Esophagus muscularis mucosa (tissue), 4 donors: ENCODE results near the gene GC. TPM values are rescaled to one million over a fixed set of nuclear protein-coding genes. Genes with fewer than 3 reads are reported as not detected.
"Not testable (repeated sequence)": the region's sequence is repeated elsewhere in the genome, so short reads cannot be mapped to it uniquely, and the experiment has no call there.

Source experiments
- DNase-seq: peaks from one replicate; pipeline ENCODE4 v3.0.0-alpha.2; 2017; ENCODE audit errors: extremely low spot score
- H3K27ac ChIP-seq, 4 donors: fragments of 200-600 bp; sonication (generic); replicated peaks in 1 of 4; 1 replicate in 3 of 4; 2 replicates in 1 of 4; pipeline ENCODE4 v1.5.1; 2016 to 2019; ENCODE audit warnings: mild to moderate bottlenecking in 1 of 4
- H3K27me3 ChIP-seq, 4 donors: fragments of 200-600 bp; sonication (generic); one replicate each; pipeline versions ENCODE4 v1.5.1 to v1.6.0; 2016 to 2019
- H3K36me3 ChIP-seq, 4 donors: fragments of 200-600 bp; sonication (generic); one replicate each; pipeline ENCODE4 v1.5.1; 2016 to 2019
- H3K4me1 ChIP-seq, 4 donors: fragments of 200-600 bp; sonication (generic); one replicate each; pipeline ENCODE4 v1.5.1; 2016 to 2019
- H3K4me3 ChIP-seq, 4 donors: fragments of 200-600 bp; sonication (generic); 1 replicate in 2 of 4; 2 replicates in 2 of 4; pipeline ENCODE4 v1.5.1; 2016 to 2019; ENCODE audit warnings: mild to moderate bottlenecking in 4 of 4, moderate library complexity in 1 of 4
- H3K9me3 ChIP-seq, 4 donors: fragments of 200-600 bp; sonication (generic); 1 replicate in 3 of 4; 2 replicates in 1 of 4; pipeline ENCODE4 v1.5.1; 2016 to 2019
- EP300 ChIP-seq: sonication (generic); formaldehyde crosslinking; IDR thresholded peaks from one replicate; pipeline ENCODE4 v1.6.1; 2017; ENCODE audit warnings: antibody characterized with exemption
- POLR2A ChIP-seq: fragments of 450-650 bp; IDR thresholded peaks from one replicate; pipeline ENCODE4 v1.6.1; 2017; ENCODE audit warnings: antibody characterized with exemption, moderate library complexity, mild to moderate bottlenecking, low read depth
- POLR2AphosphoS5 ChIP-seq, 2 donors: sonication (generic); formaldehyde crosslinking; IDR thresholded peaks; one replicate each; pipeline ENCODE4 v1.6.1; 2017; ENCODE audit warnings: antibody characterized with exemption in 2 of 2
- WGBS: methylation state at CpG from one replicate; pipeline ENCODE4 v1.1.5; 2018; 5-methylcytosine and 5-hydroxymethylcytosine counted together
- intact Hi-C: fragments of 100-400 bp; cut with DNase I; formaldehyde crosslinking; loops from one replicate; pipeline ENCODE4 v1.15.1; 2023
- total RNA-seq, 4 donors: library from RNA; depleted of rRNA; stranded (reverse); fragments of >200 nt; gene quantifications; one replicate each; pipeline versions ENCODE4 v1.1.0 to v1.2.1, GENCODE V29; 2016
- TF ChIP-seq, protein P1 (sequence below), 3 experiments: fragments of 200-600 bp in 2 of 3; fragments of 450-650 bp in 1 of 3; sonication (generic) in 2 of 3; IDR thresholded peaks; one replicate each; pipeline ENCODE4 v1.5.1; 2017 to 2019; ENCODE audit warnings: antibody characterized with exemption in 3 of 3, mild to moderate bottlenecking in 2 of 3, moderate library complexity in 1 of 3

Gene GC
- total RNA-seq, 4 donors from 2014 or later: 0.39 TPM; not detected in 3

DNA sequence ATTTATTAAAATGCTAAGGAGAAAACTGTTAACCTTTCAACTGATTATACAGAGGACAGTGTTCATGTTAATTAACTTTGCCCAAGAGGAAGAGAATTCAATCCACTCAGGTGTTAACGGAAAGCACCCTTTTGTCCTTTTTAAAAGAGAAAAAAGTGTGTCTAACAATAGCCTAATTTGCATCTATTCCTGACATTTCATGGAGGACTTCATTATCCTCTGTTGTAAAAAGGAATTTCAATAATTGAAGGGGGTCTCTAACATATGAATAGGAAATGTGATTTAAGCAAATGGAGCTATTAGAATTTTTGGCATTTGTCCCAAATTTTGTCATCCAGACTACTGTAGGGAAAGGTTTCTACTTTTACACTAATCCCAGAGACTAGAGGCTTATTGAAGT lies 44.6 kb upstream of the GC start:
- H3K4me1 ChIP-seq: no peaks in the 10 kb centered on the region
- TF ChIP-seq POLR2AphosphoS5 (IDR thresholded peaks at IDR 0.05): no peak
- TF ChIP-seq POLR2A: no peak
- TF ChIP-seq, protein P1, sequence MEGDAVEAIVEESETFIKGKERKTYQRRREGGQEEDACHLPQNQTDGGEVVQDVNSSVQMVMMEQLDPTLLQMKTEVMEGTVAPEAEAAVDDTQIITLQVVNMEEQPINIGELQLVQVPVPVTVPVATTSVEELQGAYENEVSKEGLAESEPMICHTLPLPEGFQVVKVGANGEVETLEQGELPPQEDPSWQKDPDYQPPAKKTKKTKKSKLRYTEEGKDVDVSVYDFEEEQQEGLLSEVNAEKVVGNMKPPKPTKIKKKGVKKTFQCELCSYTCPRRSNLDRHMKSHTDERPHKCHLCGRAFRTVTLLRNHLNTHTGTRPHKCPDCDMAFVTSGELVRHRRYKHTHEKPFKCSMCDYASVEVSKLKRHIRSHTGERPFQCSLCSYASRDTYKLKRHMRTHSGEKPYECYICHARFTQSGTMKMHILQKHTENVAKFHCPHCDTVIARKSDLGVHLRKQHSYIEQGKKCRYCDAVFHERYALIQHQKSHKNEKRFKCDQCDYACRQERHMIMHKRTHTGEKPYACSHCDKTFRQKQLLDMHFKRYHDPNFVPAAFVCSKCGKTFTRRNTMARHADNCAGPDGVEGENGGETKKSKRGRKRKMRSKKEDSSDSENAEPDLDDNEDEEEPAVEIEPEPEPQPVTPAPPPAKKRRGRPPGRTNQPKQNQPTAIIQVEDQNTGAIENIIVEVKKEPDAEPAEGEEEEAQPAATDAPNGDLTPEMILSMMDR (IDR thresholded peaks at IDR 0.05): no peak
- no peak for TF ChIP-seq EP300
- intact Hi-C loops: no loop called here
- no peaks in the 10 kb centered on the region for H3K9me3 ChIP-seq
- H3K4me3 ChIP-seq: no peak overlapping the region
- no peak for DNase-seq
- H3K27ac ChIP-seq: no peak overlapping the region
- H3K36me3 ChIP-seq: no peaks in the 10 kb centered on the region
- H3K27me3 ChIP-seq: no peaks in the 10 kb centered on the region
- WGBS: 83% methylated on average over 1 of the region's 1 CpG

DNA sequence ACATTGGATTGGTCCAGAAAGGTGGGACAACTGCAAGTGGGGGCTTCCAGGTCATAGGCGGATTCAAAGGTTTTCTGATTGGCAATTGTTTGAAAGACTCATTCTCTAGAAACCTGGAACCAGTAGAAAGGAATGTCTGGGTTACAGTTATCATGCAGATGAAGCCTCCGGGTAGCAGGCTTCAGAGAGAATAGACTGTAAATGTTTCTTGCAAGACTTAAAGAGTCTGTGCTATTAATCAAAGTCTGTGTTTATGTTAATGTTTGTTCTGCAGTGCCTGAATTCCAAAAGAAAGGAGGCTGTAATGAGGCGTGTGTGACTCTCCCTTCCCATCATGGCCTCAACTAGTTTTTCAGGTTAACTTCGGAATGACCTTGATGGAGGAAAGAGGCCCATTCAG lies 43.9 kb upstream of the GC start:
- Histone ChIP-seq H3K27ac (no peak overlapping the region), H3K27me3 (no peaks in the 10 kb centered on the region), H3K4me1 (no peaks in the 10 kb centered on the region), H3K4me3 (no peak overlapping the region), H3K36me3 (no peaks in the 10 kb centered on the region), H3K9me3 (no peaks in the 10 kb centered on the region)
- 41% methylated on average over 4 of the region's 4 CpGs for WGBS
- no peak for DNase-seq
- intact Hi-C loops: no loop called here
- TF ChIP-seq EP300: no peak
- TF ChIP-seq, protein P1 (IDR thresholded peaks at IDR 0.05): no peak
- TF ChIP-seq POLR2AphosphoS5 (IDR thresholded peaks at IDR 0.05): no peak
- TF ChIP-seq POLR2A: no peak

DNA sequence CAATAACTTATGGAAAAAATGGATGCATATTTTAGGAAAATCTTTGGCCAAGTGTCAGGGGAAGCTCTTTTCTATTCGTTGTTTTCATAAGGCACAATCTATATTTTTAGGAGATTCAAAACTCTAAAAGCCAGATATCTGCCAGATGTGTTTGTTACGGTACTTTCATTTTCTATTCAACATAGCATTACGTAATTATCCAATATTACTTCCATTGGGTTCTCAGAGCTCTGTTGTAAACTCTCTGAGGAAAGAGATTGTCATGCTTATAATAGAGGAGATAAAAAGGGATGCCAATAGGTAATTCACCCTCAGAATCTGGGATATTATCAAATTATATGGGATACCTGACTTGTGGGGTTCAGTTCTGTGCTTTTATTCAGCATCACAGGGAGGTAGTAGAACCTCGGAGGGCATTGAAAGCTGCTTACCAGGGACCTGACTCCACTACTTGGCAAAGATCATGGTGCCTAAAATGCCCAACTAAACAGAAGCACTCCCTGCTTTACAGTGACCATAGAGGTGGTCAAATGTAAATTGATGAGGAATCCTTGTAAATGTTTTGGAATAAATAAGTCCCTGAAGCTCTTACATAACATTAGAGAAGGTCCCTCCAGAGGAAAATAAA lies 32.9 kb upstream of the GC start:
- no peaks in the 10 kb centered on the region for H3K27me3 ChIP-seq
- no peak overlapping the region for H3K27ac ChIP-seq
- DNase-seq: no peak
- no peaks in the 10 kb centered on the region for H3K4me1 ChIP-seq
- intact Hi-C loops: no loop called here
- H3K9me3 ChIP-seq: no peaks in the 10 kb centered on the region
- H3K4me3 ChIP-seq: no peak overlapping the region
- 86% methylated on average over 4 of the region's 4 CpGs for WGBS
- no peaks in the 10 kb centered on the region for H3K36me3 ChIP-seq
- TF ChIP-seq POLR2A (no peak), EP300 (no peak)
- TF ChIP-seq, protein P1 (IDR thresholded peaks at IDR 0.05): no peak

DNA sequence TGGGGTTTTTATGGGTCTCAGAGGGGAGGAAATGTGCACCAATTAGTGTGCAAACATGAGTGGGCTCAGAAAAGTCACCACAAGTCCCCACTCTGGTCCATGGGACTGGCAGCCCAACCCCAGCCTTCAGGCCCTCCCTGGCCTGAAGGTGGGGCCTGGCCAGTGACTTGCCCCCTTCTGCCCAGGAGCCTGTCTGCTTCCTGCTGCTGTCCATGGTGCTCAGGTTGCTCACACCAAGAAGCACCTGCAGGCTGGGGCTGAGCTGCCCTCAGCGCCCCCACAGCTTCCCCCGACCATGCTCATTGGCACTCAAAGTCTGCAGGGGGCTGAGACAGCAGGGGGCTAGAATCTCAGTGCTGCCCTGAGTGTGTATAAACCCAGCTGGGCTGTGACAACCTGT lies 30.6 kb upstream of the GC start:
- WGBS: 40% methylated on average over 1 of the region's 2 CpGs
- Histone ChIP-seq H3K9me3 (no peaks in the 10 kb centered on the region), H3K36me3 (no peaks in the 10 kb centered on the region), H3K4me1 (no peaks in the 10 kb centered on the region), H3K27me3 (no peaks in the 10 kb centered on the region), H3K27ac (no peak overlapping the region), H3K4me3 (no peak overlapping the region)
- intact Hi-C loops: no loop called here
- no peak for TF ChIP-seq POLR2A
- no peak for DNase-seq

GRCh38 chr4:71809805-71810204 lies 25.9 kb upstream of the GC start:
- H3K27ac ChIP-seq, H3K4me3 ChIP-seq, DNase-seq, H3K36me3 ChIP-seq, H3K27me3 ChIP-seq, intact Hi-C loops, H3K4me1 ChIP-seq, H3K9me3 ChIP-seq: not testable (repeated sequence)
- 25% methylated on average over 1 of the region's 1 CpG for WGBS

DNA sequence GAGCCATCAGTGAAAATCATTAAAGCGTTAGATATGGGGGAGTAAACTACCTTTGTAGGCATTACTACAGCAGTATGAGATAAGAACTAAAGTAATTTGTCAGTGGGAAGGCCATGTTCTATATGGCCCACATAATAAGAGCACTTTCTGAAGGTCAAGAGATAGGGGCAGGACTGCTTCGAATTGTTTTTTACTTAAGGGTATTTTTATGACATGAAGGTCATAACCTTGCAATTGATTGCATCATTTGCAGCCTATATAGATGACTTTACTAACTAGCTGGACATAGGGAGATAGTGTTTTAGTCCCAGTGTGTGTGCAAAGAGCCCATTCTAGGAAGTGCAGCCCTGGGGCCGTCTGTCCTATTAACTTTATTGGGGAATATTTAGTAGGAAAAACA lies 23.6 kb upstream of the GC start:
- H3K27ac ChIP-seq: no peak overlapping the region
- intact Hi-C loops: no loop called here
- TF ChIP-seq POLR2A (no peak), POLR2AphosphoS5 (IDR thresholded peaks at IDR 0.05) (no peak), EP300 (no peak)
- TF ChIP-seq, protein P1 (IDR thresholded peaks at IDR 0.05): no peak
- no peaks in the 10 kb centered on the region for H3K36me3 ChIP-seq
- 86% methylated on average over 3 of the region's 3 CpGs for WGBS
- H3K9me3 ChIP-seq: no peaks in the 10 kb centered on the region
- no peaks in the 10 kb centered on the region for H3K27me3 ChIP-seq
- H3K4me3 ChIP-seq: no peak overlapping the region
- DNase-seq: no peak
- no peaks in the 10 kb centered on the region for H3K4me1 ChIP-seq

DNA sequence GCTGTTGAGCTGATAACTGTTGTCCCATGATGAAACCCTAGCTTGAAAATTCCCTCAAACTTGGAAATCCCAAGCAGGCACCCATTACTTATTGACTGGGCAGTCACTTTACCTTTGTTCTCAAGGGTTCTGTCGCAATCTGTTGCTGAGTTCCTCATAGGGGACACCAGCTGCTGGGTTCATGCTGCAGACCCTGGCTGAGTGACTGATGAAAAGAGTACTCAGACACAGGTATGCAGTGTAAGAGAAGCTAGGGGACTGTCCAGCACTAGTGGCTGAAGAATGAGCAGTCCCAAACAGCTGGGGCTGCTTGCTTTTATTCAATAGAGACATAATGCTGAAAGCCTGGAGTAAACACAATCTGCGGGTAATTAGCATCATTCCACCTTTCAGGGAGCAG lies 21.4 kb upstream of the GC start:
- H3K36me3 ChIP-seq, intact Hi-C loops, H3K27ac ChIP-seq, H3K9me3 ChIP-seq, H3K4me3 ChIP-seq, H3K4me1 ChIP-seq, DNase-seq, H3K27me3 ChIP-seq: not testable (repeated sequence)
- no CpG with 5 or more reads among the region's 2 CpGs for WGBS

DNA sequence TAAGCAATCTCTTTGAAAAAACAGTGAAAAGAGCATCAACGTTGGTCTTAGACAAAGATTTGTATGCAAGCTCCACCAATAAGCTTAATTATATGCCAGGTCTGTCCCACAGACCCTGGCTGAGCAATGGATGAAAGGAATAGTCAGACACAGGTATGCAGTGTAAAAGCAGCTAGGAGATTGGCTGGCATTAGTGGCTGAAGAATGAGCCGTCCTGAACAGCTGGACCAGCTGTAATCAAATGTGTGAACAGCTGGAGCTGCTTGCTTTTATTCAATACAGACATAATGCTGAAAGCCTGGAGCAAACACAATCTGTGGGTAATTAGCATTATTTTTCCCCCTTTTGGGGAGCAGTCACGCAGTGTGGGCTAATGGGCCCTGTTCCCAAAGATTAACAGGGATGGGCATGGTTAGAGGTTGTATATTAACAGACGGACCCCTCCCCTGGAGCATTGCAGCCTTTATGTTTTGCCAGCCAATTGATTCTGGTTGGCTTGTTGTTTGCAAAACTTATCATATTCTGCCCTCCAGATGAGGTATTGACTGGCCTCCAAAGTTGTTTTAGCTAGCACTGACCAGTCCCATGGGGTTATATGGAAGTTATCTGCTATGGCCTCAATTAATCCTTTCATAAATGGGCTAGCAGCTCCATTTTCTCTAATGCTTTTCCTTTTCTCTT lies 20.3 kb upstream of the GC start:
- H3K4me1 ChIP-seq, H3K27ac ChIP-seq, H3K4me3 ChIP-seq, DNase-seq, intact Hi-C loops, H3K36me3 ChIP-seq, H3K27me3 ChIP-seq, H3K9me3 ChIP-seq: not testable (repeated sequence)
- 54% methylated on average over 4 of the region's 4 CpGs for WGBS
